ENCODE measurements around the gene ATMIN. TPM values are rescaled to one million over a fixed set of nuclear protein-coding genes. Genes with fewer than 3 reads are reported as not detected.

The ATMIN gene
- total and polyA plus RNA-seq, 12 donors = 10.1 to 46.4 (median 34.3) TPM

DNA sequence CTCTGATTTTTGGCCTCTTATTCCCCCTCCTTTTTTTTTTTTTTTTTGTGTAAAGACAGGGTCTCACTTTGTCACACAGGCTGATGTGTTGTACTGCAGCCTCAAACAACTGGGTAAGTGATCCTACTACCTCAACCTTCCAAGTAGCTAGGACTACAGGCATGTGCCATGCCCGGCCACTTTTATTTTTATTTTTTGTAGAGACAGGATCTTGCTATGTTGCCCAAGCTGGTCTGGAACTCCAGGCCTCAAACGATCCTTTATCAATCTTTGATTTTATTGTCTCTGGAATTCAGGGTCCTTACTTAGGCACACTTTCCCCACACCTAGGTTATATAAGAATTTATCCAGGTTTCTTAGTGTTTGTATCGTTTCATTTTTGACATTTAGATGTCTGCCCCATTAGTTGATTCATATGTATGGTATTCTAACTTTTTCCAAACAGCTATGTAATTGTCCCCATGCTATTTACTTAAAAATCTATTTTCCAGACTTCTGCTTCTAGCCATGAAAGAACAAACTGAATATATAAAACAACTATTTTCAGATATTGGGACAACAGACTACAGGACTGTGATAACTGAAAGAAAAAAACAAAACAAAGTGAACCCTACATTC lies 42.9 kb upstream of the ATMIN start:
- DNase-seq = no peak
- Histone ChIP-seq H3K27me3 (no peaks in the 10 kb centered on the region), H3K9me3 (replicated peaks in 1 of 3) (no peaks in the 10 kb centered on the region), H3K27ac (peak overlapping the region in 4 of 5 donors; percentile 6 to 51 (median 22)), H3K36me3 (replicated peaks in 1 of 2) (no peaks in the 10 kb centered on the region), H3K4me3 (no peak overlapping the region), H3K4me1 (replicated peaks in 1 of 2) (peaks cover 0 to 27% of the 10 kb centered on the region in 2 donors)
- TF ChIP-seq, protein P1, sequence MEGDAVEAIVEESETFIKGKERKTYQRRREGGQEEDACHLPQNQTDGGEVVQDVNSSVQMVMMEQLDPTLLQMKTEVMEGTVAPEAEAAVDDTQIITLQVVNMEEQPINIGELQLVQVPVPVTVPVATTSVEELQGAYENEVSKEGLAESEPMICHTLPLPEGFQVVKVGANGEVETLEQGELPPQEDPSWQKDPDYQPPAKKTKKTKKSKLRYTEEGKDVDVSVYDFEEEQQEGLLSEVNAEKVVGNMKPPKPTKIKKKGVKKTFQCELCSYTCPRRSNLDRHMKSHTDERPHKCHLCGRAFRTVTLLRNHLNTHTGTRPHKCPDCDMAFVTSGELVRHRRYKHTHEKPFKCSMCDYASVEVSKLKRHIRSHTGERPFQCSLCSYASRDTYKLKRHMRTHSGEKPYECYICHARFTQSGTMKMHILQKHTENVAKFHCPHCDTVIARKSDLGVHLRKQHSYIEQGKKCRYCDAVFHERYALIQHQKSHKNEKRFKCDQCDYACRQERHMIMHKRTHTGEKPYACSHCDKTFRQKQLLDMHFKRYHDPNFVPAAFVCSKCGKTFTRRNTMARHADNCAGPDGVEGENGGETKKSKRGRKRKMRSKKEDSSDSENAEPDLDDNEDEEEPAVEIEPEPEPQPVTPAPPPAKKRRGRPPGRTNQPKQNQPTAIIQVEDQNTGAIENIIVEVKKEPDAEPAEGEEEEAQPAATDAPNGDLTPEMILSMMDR (IDR thresholded peaks at IDR 0.05) = no peak
- TF ChIP-seq POLR2A (IDR thresholded peaks at IDR 0.05) = no peak
- intact Hi-C loops (cut with DNase I) = loop anchor here in 1 of 2 donors (10.0 kb wide), 1 partner anchor 58 kb away; no protein-coding TSS in a partner anchor
- WGBS, 4 donors = 39 to 50% (median 43%) methylated on average over 3 of the region's 3 CpGs

DNA sequence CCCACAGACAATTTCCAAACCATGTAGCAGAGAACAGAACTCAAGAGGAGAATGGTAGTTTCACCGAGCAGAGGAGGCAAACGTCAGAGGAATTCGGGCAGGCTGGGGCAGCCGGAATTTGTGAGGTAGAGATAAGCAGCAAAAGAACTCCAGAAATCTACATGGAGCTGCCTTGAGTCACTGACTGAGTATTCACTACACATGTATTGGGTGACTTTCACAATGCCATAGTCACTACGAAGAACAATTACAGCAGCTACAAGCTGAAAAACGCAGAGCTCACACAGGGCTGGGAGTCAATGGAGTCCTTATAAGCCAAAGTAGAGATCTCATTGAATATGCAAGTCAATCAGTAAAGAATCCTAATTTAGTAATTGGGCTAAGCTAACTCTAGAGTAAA lies 42.3 kb upstream of the ATMIN start:
- no peaks in the 10 kb centered on the region for H3K36me3 ChIP-seq (replicated peaks in 1 of 2)
- 35 to 47% (median 41%) methylated on average over 6 of the region's 6 CpGs for WGBS, 4 donors
- peaks cover 0 to 27% of the 10 kb centered on the region in 2 donors for H3K4me1 ChIP-seq (replicated peaks in 1 of 2)
- H3K27ac ChIP-seq = peak overlapping the region in 4 of 5 donors; percentile 6 to 51 (median 22)
- H3K9me3 ChIP-seq (replicated peaks in 1 of 3) = no peaks in the 10 kb centered on the region
- intact Hi-C loops (cut with DNase I) = loop anchor here in 1 of 2 donors (10.0 kb wide), 1 partner anchor 59 kb away; no protein-coding TSS in a partner anchor
- DNase-seq = peak in 6 of 7 donors; percentile 51 to 77 (median 62)
- H3K27me3 ChIP-seq = no peaks in the 10 kb centered on the region
- H3K4me3 ChIP-seq = no peak overlapping the region
- TF ChIP-seq, protein P1 (IDR thresholded peaks at IDR 0.05) = no peak
- peak in 1 of 2 donors; percentile 72 for TF ChIP-seq POLR2A (IDR thresholded peaks at IDR 0.05)

DNA sequence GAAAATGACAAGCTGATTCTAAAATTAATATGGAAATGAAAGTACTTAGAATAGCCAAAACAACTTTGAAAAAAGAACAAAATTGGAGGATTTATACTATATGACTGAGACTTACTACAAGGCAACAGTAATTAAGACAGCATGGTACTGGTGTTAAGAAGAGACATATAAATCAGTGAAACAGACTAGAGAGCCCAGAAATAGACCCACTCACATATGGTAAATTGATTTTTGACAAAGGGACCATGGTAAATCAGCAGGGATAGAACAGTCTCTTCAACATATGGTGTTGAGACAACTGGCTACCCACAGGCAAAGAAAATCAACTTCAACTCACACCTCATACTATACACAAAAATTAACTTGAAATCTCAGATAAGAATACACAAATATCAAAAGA lies 41.8 kb upstream of the ATMIN start:
- intact Hi-C loops (cut with DNase I) = loop anchor here in 1 of 2 donors (10.0 kb wide), 1 partner anchor 59 kb away; no protein-coding TSS in a partner anchor
- Histone ChIP-seq H3K27ac (peak overlapping the region in 3 of 5 donors; percentile 6 to 51 (median 30)), H3K4me3 (no peak overlapping the region), H3K27me3 (no peaks in the 10 kb centered on the region), H3K36me3 (replicated peaks in 1 of 2) (no peaks in the 10 kb centered on the region), H3K4me1 (replicated peaks in 1 of 2) (peaks cover 0 to 27% of the 10 kb centered on the region in 2 donors), H3K9me3 (replicated peaks in 1 of 3) (no peaks in the 10 kb centered on the region)
- no peak for DNase-seq
- no peak for TF ChIP-seq POLR2A (IDR thresholded peaks at IDR 0.05)
- TF ChIP-seq, protein P1 (IDR thresholded peaks at IDR 0.05) = no peak

DNA sequence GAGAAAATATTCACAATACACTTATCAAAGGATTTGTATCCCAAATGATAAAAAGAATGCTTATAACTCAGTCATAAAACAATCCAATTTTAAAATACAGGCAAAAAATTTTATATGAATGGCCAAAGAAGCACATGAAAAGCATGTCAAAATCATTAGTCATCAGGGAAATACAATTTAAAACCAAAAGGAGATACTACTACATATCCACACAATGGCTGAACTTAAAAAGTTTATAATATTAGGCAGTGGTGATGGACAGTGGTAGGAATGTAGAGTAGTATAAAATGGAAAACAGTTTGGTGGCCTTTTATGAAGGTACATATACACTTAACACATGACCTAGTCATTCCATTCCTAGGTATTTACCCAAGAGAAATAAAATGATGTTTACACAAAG lies 41.2 kb upstream of the ATMIN start:
- no peaks in the 10 kb centered on the region for H3K36me3 ChIP-seq (replicated peaks in 1 of 2)
- no peak for DNase-seq
- intact Hi-C loops (cut with DNase I) = loop anchor here in 1 of 2 donors (10.0 kb wide), 1 partner anchor 60 kb away; no protein-coding TSS in a partner anchor
- TF ChIP-seq, protein P1 (IDR thresholded peaks at IDR 0.05) = no peak
- TF ChIP-seq POLR2A (IDR thresholded peaks at IDR 0.05) = no peak
- peaks cover 0 to 27% of the 10 kb centered on the region in 2 donors for H3K4me1 ChIP-seq (replicated peaks in 1 of 2)
- no peak overlapping the region for H3K4me3 ChIP-seq
- no peaks in the 10 kb centered on the region for H3K9me3 ChIP-seq (replicated peaks in 1 of 3)
- no peaks in the 10 kb centered on the region for H3K27me3 ChIP-seq
- no peak overlapping the region for H3K27ac ChIP-seq
